ENCODE data around the gene USP36.
A peak's percentile ranks its signal among the peaks of the same experiment; 100 is the strongest.

USP36 gene

DNA sequence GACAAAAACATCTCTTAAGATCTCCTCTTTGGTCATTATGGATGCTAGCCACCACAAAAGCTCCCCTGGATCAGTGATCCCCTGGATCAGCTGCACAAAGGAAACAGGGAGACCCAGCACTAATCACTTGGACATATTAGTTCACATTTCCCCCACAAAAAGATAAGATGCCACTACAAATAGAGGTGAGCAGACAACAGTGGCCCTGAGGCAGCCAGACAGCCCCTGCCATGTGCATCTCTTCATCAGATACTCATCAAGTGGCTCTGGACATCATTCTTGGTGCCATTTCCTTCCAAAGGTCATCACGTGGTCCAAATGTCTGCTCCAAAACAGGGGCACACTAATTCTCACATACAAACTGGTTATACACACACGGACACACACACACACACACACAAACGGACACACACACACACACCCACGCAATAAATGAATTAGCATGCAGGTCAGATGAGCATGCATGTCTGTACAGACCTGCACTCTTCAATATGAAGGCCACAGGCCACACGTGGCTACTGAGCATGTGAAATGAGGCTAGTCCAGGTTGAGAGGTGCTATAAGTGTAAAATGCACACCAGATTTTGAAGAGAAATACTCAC lies 4.1 kb downstream of the USP36 start:
- no peak for DNase-seq

DNA sequence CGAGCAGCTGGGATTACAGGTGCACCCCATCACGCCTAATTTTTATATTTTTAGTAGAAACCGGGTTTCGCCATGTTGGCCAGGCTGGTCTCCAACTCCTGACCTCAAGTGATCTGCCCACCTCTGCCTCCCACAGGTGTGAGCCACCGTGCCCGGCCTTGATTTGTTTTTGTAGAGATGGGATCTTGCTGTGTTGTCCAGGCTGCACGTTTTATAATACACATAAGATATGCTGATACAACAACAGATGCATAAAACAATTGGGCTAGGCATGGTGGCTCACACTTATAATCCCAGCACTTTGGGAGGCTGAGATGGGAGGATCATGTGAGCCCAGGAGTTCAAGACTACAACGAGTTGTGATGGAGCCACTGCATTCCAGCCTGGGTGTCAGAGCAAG lies 6.0 kb downstream of the USP36 start:
- no peak for DNase-seq

DNA sequence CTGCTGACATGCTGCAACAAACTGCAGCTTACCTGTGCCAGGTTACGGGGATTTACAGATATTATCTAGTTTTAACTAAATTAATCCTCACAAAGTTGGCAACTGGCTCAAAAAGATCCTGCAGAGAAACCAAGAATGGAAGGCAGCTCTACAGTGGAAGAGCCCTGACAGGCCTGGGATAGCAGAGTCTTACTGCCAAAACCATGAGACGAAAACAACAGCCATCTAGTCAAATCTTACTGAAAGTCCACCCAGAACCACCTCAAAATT lies 8.1 kb downstream of the USP36 start:
- no peak for DNase-seq

DNA sequence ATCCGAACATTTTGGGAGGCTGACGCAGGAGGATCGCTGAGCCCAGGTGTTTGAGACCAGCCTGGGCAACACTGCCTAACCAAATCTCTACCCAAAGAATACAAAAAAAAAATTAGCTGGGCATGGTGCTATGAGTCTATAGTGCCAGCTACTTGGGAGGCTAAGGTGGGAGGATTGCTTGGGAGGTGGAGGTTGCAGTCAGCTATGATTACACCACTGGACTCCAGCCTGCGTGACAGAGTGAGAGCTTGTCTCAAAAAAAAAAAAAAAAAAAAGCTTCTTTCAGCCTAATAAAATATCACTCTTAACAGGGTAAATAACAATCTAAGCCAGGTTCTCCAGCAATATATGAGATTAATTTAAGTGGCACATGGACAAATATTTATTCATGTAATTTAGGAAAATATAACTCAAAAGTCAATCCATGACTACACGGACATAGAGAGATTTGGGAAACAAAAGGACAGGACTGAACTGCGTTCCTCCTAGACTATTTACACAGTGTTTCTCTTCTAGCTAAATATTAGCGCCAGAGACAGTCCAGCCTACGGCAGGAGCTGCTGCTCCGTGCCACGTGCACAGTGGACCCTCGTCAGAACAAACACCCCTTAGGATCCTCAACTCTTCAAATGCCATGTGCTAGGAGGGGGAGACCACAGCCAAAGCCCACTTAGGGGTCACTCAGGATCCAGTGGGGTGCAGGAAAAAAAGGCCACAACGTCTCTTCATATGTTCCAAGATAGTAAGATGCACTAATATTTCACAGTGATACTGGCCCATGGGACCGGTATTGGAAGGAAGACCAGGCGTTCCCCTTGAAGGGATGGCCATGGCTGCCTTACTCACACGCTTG lies 8.7 kb downstream of the USP36 start:
- no peak for DNase-seq

DNA sequence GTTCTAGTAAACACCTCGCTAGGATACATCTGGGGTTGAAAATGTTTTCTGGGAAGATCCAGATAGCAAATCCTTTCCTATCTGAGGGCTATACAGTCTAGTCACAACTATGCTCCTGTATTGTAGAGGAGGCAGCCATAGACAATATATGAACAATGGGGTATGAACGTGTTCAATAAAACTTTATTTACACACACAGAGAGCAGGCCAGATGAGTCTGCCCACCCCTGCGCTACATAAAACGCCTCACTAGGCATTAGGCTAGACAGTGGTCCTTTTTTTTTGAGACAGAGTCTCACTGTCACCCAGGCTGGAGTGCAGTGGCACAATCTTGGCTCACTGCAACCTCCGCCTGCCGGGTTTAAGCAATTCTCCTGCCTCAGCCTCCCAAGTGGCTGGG lies 11.1 kb downstream of the USP36 start:
- DNase-seq = no peak

DNA sequence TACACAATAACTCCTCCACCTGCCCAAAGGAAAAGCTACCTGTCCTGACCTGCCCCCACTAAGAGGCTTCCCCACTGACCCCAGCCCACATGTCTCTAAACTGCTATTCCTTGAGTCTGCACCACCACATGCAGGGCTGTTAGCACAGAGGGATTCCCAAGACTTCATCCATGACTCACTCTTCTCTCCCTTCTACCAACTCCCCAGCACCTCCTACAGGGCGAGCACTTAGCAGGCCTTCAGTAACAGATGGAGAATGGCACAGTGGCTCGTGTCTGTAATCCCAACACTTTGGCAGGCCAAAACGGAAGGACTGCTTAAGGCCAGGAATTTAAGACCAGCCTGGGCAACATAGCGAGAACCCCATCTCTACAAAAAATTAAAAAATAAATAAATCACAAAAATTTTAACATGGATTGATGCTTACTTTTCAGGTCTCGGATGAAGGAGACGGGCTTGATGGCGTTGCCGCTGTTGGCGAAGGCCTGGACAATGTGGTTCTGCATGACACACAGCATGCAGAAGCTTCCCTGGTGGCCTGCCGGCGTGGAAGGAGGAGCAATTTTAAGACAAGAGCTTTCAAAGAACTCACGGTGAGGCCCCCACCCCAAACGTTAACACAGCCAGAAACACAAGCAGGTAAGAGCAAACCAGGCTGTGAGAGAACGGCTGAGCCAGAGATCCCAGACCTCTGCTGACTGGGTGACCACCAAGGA lies 12.0 kb downstream of the USP36 start:
- peak; percentile 27 for DNase-seq

DNA sequence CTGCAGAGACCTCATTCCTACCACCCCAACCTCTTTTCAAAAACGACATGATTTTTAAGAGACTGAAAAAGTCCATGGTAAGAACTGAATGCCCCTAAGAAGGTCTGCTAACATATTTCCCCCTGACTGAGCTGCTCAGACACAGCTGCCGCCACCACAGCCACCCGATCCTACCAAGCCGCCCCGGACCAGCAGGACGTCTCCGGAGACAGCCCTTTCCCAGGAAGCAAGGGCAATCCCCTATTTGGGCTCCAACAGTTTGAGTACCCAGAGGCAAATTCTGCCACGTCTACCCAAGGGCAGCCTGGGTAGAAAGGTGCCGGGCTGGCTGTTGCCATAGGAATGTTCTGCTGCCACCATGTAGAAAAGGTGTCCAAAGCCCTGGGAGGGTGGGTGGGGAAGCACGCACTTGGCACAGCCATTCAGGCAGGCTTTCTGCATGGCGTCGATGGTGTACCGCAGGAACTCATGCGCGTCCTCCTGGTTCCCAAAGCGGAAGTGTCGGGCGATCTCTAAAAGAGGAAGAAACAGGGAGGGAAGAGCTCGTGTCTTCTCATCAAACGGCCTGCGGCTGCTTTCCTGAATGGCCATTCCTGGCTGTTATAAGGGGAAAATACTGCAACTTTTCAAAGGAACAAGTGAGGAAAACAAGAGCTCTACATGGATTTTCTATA lies 13.6 kb downstream of the USP36 start:
- no peak for DNase-seq

DNA sequence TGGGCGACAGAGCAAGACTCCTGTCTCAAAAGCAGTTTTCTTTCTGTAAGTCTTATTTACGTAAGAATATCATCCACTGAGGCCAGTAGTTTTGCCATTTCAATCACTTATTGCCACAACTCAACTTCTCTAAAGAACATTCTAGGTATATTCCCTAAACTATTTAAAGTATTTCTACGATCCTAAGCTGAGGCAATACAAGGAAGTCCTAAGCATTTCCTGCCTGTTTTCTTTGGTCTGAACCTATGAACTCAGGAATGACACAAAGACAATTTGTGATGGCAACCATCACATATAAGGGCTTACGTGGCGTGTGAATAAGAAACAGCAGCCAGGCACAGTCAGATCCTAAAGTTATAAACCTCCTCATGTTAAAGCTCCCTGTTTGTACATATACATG lies 14.2 kb downstream of the USP36 start:
- no peak for DNase-seq

DNA sequence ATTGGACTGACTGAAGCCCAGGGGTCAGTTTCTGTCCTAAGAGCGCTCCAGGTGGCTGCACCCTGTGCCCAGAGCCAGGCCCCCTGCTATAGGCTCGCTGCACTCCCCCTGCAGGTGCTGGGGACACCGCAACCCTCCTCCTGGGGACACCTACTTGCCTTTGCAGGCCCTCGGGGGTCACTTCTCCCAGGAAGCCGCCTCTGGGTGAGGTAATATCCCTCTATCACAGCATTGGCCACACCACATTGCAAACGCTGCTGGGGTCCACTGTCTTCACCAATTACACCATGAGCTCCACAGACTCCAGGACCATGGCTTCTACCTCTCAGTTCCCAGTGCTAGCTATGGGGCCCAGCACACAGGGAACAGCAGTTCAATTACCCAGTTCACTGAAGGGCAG lies 14.9 kb downstream of the USP36 start:
- no peak for DNase-seq

DNA sequence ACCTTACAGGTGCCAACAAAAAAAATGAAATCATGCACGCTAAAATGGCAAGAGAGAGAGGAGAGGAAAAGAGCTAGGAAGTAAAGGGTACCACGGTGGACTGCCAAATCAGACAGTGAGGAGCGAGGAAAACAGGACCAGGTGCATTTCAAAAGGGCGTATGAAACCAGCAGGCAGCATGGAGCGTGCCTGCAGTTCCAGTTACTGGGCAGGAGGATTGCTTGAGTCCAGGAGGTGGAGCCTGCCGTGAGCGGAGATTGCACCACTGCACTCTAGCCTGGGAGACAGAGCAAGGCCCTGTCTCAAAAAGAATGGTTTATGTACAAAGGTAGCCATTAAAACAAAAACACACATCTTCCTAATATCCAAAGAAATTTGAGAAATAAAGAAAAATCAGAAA lies 16.4 kb downstream of the USP36 start:
- no peak for DNase-seq

DNA sequence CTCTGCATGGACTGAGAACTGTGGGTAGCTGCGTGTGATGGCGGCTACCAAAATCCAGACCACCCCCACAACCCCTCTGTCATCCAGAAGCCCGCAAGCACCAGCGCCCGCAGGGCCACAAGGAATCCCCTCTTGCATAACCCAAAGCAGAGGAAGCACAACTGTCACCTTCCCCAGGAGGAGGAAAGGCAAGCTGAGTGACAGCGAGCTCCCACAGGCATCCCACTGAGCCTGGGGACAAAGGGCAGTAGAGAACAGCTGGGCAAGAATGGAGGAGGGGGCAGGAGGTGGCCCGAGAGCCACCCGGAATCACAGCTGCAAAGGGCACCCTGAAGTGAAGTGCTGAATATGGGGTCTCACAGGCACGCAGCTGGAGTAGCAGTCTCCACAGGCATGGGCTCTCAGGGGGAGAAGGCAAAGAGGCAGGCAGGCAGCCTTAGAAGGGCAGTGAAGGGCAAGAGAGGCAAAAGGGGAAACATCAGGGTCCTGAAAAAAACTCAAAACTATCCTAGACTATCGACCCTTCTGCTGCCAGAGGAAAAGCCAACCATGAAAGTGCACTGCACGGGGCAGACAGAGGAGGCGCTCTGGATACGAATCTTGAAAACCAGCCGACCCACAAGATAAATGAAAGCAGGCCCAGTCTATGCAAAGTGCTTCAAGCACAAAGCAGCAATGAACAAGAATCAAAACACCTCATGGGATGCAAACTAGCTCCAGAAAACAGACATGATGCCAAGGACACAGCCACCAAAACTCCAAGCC lies 17.1 kb downstream of the USP36 start:
- DNase-seq = no peak

DNA sequence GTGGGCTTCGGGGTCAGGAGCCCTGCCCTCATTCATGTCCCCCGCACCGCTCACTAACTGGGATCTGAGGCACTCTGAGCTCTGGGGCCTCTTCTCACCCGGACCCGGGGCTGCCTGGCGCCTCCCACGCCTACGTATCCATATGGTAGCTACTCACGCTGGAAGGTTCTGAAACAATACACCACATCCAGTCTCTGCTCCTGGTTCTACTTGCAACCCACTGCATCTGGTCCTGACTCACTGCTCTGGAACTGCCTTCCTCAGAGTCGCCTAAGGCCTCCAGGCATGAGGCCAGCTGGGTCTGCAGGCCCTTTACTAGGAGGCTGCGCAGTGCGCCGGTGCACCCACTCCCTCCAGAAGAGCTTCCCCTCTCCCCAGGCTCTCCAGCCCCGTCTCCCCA lies 18.1 kb downstream of the USP36 start:
- DNase-seq = no peak

DNA sequence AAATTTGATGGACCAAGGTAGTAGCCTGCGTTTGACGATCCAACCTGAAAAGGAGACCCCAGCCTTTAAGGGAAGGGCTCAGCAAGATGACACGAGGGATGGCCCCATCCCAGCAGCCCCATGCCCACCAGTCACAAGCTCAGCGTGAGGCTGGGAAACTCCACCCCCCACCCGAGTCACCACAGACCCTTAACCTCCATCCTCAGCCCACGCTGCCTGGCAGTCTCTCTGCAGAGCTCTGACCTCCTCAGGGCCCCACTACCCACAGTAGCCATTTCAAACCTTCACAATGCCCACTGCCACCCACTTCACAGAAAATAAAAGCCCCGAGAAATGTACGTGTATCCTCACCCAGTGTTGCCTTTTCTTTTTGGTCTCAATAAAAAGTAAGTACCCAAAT lies 18.7 kb downstream of the USP36 start:
- no peak for DNase-seq

DNA sequence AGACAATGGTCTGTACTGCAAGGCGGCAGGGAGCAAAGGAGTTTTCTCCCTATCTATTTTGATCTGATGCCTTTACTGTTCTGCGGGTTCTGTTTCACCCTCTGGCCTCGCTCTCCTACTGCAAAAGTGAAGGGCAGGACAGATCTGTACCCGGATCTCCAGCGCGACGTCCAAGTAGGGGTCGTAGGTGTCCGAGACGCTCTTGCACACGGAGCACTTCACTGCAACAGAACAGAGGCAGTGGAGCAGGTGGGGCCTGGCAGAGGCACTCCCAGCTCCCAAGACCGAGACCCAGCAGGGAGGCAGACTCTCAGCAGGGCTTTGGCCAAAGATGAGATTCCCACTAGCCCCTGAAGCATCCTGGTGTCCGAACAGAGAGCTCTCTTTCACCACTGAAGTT lies 19.8 kb downstream of the USP36 start:
- no peak for DNase-seq

DNA sequence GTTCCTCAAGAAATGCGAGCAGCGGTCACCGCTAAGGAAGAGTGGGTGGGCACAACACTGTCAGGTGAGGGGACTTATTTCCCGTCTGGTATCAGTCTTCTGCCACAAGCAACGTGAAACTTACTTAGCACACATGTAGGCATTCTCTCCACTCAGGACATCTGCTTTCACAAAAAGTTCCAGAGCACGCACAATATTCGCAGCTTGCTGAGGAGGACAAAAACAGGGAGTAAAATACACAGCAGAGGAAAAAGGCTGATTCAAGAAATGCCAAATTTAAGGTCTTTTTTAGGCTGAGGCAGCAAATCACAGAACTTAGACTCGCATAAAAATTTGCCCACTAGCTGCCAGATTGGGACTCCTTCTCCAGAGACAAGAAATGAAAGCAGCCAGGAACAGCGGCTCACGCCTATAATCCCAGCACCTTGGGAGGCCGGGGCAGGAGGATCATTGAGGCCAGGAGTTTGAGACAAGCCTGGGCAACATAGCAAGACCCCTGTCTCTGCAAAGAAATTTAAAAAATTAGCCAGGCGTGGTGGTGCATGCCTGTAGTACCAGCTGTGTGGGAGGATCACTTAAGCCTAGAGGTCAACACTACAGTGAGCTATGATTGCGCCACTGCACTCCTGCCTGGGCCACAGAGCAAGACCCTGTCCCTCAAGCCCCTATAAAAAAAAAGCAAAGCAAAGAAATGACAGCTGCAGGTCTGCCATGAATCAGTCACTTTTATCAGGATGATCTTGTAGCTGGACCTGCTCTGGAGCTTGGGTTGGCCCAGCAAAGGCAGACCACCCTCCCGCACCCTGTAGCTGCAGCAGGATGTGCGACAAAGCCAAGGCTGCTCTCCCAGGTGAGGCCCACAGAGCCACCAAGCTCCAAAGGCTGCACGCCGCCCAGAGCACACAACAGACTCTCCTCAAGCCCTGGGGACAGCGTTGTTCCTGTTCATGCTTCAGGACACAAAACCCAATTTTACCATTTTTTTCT lies 20.5 kb downstream of the USP36 start:
- DNase-seq = no peak

DNA sequence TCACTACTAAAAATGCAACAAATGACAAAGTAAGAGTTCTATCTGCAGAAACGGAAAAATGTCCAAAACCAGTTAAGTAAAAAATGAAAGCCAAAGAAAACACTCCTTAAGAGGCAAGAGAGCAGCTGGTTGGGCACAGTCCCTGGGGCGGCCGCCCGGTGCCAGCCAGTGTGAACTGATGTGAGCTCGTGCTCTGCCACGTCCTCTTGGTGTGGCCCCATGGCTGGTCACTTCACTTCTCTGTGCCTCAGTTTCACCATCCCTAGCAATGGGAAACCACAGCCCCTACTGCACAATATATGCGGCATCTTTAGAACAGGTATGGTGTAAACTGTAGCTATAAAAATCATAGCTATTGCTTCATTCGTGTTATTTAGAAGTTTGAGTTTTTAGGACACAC lies 21.2 kb downstream of the USP36 start:
- DNase-seq = no peak

DNA sequence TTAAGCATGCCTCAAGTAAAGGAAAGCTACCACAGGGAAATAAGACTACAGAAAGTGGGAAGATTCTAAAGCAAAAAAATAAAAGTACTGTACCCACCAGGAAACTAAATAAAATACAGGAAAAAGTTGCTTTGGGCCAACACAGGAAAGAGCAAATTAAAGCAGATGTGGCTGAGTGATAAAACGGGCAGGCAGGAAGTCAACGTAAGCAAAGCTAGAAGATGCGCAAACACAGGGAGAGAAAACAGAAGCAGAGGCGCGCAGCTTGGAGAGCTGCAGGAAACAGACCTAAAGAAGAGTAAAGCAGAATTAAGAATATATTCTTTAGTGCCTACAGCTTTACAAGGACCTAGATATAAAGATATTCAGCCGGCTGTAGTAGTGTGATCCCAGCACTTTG lies 21.7 kb downstream of the USP36 start:
- DNase-seq = peak; percentile 32

DNA sequence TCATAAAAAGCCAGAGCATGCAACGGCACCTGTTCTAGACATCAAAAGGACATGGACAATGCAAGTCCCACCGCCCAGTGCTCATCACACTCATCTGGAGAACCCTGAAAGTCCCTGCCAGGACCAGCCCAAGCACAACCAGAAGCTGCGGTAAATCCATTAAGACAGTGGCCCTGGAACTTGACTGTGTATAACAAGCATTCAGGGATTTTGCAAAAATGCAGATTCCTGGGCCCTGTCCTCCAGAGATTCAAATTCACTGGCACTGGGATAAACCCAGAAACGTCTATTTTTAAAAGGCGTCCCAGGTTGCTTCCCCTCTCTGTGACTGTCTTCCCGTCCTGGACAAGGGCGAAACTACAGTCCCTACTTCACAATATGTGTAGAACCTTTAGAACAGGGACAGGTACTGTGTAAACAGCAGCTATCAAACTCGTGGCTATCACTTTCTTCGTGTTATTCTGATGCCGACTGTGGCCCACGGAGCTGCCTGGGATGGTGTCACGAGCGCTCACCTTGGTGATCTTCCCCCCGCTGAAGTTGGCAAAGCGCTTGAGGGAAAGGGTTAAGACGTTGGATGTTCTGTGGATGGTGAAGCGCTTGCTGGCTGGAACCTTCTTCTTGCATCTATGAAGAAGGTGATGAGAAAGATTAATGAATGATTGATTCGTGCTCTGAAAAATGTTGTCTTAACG lies 22.3 kb downstream of the USP36 start:
- DNase-seq = no peak

DNA sequence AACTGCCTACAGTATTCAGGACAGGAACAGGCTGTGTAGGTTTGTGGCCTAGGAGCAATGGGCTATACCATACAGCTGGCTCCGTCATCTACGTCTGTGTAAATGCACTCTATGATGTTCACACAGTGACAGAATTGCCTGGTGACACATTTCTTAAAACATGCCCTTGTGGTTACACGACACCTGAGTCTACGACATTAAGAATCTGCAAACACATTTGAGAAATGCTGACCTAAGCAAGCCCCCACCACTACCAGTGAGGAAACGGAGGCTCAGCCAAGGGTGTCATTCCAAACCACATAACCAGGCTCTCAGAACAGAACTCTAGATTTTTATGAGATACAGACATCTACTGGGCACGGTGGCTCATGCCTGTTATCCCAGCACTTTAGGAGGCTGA lies 23.5 kb downstream of the USP36 start:
- DNase-seq = peak; percentile 69

DNA sequence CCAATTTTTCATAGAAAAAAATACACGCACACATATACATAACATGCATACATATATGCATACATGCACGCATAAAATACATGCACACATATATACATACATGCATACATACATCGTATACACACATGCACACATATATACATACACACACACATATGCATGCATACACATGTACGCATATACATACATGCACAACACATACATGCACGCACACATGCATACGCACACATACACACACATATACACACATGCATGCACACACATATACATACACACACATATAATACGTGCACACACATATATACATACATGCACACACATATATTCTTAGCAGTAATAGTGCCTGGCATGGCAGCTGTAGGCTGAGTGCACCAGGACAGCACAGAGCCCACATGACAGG lies 24.9 kb downstream of the USP36 start:
- no peak for DNase-seq

DNA sequence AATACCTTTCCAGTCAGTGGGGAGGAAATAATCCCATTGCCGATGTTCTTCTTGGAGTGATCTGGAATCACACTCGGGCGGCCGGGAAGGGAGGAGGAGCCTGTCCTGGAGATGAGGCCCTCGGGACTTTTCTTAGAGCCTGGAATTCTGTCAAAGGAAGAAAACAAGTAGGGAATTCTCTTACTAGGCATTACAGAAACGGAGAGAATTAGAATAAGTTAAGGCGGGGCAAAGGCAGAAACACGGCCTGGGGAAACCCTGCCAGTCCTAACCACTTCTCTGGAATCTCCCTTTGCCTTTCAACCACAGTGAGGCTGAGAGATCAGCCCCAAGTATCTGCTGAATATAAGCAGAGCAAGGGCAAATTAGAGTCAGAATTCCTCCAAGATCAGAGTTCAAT lies 27.8 kb downstream of the USP36 start:
- no peak for DNase-seq
